GM21786 (cell line): ENCODE results near the gene TMEM269.
A peak's percentile ranks its signal among the peaks of the same experiment; 100 is the strongest.

ENCODE experiments used
- ATAC-seq: cut with Tn5 transposase; IDR thresholded peaks from one replicate; pipeline ENCODE4 v1.9.1; 2021; ENCODE audit not compliant: unreplicated experiment

TMEM269 gene

DNA sequence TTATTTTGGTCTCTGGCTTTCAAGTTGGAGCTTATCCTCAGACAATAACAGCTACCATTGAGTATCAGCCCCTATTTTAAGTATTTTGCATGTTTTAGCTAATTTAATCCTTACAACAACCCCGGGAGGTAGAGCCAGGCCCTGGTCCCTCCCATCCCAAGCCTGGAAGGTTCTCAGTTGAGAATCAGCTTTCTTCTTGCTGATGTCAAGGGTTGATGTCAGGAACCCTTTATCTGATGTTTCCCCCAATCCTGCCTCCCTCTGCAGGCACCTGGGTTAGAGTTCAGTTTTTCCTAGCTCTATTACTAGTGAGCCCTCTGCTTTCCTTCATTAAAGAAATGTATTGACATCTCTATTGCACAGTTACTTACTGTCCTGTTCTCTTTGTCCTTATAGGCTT lies 36.0 kb downstream of the TMEM269 start:
- ATAC-seq: no peak

DNA sequence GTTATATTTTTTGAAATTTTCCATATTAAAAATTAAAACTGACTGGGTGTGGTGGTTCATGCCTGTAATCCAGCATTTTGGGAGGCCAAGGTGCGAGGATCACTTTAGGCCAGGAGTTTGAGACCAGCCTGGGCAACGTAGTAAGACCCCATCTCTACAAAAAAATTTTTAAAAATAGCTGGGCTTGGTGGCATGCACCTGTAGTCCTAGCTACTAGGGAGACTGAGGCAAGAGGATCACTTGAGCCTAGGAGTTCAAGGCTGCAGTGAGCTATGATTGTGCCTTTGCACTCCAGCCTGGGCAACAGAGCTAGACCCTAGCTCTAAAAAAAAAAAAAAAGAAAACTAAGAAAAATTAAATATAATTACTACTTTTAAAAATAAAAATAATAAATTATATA lies 36.9 kb downstream of the TMEM269 start:
- ATAC-seq: no peak

DNA sequence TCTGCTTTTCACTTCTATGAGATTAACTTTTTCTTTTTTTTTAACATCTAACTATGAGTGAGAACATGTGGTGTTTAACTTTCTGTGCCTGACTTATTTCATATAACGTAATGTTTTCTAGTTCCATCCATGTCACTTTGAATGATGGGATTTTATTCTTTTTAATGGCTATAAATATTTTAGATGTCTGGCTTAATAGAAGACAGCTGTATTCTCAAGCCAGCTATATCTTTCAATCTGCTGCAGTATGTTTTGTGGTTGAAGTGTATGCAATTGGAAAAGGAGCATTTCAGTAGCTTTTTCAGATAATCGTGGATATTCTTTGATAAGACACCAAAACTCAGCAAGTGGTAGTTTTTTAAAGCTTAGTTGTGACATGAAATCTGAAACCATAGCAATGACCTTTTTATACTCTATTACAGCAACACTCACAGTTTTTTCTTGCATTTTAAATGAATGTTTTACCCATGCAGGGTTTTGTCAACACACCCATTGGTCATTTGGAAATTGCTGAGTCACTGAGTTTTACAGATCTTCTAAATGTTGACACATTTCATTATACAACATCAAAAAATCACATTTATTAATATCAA lies 38.1 kb downstream of the TMEM269 start:
- ATAC-seq: no peak

DNA sequence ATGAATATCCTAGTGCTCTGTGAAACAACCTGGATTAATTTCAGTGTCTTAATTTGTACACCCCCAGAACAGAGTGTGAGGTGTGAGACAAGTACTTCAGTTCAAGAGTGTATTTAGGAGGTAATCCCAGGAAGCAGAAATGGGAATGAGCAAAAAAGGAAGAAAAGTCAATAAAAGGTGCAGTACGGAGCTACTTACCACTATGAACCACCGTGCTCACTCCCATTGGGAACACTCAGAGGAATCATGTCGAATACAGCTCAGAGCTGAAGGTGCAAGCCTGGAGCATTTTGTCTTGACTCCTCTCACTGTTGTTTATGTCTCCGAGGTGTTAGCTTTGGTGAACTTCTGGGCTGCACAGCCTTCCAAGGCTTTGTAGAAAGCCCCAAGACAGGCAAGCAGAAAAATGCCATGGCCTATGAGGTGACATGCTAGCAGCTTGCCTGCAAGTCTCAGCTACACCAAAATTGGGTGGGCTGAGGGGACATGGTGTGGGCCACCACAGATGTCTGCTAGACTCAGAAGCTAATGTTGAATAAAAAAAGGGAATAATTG lies 39.8 kb downstream of the TMEM269 start:
- ATAC-seq: no peak

DNA sequence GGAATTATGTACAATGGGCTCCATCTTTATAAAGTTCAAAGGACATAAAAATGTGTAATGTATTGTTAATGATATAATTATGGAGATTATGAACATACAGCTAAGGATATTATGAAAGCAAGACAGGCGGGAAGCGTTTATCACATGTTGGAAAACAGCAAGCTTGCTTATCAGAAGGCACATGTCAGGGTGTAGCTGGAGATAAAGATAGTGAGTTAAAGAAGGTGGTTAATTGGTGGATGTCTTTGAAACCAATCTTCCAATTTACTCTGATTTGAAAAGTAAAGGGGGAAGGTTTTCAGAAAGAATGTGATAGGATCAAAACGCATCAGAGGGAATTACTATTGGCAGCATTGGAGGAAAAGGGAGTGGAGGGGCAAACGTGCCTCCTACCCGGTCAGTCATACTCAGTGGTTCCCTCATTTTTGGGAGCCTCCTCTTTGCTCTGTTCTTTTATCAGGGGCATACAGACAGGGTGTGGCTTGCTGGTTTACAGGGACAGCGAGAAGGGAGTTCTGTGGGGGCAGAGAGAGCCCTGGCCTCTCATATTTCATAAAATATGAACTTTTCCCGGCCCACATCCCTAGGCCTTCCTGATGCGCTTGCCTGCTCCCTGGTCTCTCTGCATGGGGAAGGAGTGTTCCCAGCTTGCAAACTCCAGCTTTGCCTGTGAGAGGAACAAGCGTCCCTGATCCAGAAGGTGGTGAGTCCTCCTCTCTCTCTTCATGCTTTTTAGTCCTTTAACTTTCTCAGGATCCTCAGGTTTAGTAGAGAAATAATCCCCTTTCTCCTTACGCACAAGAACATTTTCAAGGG lies 40.5 kb downstream of the TMEM269 start:
- ATAC-seq: no peak

DNA sequence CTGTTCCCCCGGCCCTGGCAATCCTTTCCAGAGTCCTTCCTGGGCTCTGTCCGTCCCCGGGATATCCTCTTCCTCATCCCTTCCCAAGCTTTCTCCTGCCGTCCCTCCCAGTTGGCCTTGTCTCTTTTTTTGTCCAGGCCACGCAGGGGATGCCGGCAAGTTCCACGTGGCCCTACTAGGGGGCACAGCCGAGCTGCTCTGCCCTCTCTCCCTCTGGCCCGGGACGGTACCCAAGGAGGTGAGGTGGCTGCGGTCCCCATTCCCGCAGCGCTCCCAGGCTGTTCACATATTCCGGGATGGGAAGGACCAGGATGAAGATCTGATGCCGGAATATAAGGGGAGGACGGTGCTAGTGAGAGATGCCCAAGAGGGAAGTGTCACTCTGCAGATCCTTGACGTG lies 45.8 kb downstream of the TMEM269 start:
- ATAC-seq: no peak

DNA sequence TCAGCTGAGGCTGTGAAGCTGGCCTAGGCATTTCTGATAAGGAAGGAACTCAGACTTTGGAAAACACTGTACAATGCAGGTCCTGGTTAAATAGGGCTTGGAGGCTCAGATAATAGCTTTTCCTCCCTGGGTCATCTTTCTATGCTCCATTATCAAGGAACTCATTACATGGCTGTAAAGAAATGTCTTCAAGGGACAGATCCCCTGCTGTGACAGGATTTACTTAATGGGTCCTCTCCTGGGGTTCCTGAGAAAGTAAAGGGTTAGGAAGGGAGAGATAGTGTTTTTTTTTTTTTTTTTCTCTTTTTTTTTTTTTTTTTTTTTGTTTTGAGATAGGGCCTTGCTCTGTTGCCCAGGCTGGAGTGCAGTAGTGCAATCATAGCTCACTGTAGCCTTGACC lies 46.5 kb downstream of the TMEM269 start:
- no peak for ATAC-seq

DNA sequence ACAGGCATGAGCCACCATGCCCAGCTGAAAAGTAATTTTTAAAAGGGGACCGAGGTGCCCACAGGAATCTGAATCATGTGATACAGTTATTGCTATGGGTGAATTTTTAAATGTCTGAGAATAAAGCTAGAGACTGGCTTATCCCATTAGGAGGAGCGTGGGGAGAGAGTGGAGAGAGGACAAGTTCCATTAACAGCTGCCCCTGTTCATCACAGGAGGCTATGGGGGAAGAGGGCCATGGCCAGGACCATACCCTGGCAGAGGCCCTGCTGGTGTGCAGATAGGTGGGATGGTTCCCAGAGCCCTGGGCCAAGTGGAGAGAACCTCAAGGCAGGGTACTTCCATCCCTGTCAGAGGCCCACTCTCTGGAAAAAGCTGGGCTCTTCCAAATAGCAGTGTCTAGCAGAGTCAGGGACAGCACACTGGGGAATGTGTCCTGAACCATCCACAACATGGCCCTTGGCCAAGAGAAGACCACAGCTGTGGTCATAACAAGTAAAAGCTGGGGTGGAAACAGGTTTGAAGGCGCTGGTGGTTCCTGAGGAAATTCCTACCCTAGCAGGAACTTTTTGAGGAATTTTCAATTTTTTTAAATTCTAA lies 48.0 kb downstream of the TMEM269 start:
- no peak for ATAC-seq

DNA sequence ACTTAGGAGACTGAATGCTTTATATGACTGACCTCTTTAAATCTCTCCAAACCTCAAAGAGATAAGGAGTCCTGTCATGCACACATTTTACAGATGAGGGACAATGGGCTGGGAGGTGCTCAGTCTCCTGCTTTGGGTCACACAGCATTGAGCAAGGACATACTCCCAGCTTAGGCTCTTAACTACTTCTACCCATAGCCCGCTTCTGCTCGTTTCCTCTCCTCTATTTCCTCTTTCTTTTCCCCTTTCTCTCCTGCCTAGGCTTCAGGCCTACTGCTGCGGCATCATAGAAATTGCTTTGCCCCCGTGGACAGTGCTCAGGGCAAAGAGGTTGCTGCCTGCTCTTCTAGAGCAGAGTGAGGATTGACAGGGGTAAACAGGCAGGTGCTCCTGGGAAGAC lies 49.2 kb downstream of the TMEM269 start:
- ATAC-seq: no peak

DNA sequence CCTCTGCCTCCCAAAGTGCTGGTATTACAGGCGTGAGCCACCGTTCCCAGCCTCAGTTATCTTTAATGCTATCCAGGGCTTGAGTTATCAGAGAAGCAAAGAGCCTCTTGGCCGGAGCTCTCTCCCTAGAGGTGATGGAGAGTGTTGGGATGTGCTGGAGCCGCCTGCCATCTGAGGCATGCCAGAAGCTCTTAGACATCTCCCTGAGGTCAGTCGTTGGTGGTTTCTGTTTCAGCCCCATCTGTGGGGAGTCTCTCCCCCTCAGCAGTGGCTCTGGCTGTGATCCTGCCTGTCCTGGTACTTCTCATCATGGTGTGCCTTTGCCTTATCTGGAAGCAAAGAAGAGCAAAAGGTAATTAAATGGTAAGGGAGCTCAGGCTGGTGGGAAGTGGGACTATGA lies 50.0 kb downstream of the TMEM269 start:
- no peak for ATAC-seq

DNA sequence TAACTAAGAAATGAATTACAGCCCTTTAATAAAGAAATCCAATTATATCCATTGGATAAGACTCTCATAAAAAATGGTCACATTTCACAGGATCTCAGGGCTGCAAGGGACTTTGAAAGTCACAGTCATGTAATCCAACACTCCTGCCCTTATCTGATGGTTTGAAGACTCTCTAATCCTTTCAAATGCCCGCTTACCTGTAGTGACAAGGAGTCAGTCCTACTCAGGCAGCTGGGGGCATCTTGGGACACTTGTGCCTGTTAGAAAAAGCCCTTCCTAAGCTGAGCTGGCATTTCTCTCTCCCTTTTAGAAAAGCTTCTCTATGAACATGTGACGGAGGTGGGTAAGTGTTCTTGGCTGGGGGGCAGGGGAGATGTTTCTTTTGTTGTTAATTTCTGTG lies 50.6 kb downstream of the TMEM269 start:
- ATAC-seq: no peak

DNA sequence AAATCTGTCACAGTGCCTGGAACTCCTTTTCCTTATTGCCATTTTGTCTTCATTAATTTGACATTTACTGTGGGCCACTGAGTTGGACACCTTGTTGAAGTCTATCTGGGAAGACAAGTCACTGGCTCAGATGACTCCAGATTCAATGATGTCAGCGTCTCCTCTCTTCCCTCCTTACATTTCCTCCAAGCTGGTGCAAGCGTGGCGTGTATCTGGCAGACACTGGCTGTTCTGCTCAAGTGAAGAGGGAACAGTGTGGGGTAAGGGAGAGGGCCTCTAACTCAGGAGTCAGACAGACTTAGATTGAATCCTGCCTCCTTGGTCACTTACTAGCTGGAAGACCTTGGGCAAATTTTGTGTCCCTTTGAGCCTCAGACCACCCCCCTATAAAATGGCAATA lies 52.9 kb downstream of the TMEM269 start:
- ATAC-seq: no peak

DNA sequence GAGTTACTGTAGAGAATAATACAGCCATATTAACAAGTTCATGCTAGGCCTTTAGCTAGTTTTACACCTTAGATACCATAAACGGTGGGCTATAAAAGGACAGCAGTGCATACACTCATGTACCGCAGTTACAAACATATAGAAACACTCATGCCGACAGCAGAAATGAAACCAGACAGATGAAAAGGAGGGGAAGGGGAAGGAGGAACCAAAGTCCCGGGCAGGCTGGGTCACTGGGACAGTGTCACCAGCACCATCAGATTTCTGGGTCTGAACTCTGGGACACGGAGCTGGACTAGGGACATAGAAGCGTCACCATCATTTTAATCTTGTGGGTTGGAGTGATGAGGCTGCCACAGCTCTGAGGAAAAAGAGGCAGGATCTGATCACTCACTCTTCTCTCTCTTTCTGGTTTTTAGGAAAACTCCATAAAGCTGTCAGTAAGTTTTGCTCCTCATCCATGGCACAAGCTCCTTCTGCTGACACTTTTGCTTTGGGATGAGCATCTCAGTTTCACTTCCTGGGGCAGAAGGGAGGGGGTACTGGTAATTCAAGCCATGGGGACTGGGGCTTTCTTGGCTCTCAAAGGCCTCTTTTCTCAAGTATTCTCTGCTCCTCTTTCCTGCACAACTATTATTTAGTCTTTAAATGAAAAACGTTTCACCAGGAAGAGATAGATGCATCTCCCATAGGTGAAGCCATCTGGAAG lies 53.8 kb downstream of the TMEM269 start:
- no peak for ATAC-seq

DNA sequence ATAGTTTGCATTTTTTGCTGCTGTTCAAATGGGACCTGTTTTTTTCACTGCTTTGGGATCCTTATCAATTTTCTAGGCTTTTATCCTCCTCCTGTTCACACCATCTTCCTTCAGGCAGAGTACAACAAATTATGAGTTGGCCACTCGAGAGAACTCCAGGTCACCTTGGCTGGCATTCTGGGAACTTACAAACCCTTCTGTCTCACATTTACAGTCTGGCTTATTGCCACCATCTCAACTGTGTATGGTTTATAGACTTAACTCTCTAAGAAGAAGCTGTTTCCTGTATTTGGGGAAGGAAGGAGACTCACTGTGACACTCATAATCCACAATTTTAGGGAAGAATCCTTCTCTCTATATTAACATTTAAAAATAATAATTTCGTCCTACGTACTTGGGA lies 56.2 kb downstream of the TMEM269 start:
- ATAC-seq: no peak

DNA sequence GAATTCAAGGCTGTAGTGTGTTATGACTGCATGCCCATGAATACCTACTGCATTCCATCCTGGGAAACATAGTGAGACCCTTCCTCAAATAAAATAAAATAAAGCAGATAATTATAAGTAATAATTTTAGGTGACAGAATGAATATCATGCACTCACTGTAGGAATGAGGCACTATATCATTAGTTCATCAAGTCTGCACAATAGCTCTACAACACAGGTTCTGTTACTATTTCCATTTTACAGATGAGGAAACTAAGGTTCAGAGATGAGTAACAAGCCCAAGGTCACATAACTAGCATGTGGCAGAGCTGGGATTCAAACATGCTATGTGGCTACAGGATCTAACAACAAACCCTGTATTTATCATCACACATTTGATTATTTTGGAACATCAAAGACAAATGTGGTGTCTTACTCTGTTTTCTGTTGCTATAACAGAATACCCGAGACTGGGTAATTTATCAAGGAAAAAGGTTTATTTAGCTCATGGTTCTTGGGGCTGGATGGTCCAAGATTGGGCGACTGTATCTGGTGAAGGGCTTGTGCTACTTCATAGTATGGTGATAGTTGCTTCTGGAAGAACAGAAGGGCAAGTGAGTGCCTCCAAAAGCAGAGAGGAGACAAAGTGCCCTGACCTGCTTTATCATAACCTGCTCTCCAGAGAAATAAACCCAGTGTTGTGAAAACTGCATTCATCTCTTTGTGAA lies 56.8 kb downstream of the TMEM269 start:
- ATAC-seq: no peak

DNA sequence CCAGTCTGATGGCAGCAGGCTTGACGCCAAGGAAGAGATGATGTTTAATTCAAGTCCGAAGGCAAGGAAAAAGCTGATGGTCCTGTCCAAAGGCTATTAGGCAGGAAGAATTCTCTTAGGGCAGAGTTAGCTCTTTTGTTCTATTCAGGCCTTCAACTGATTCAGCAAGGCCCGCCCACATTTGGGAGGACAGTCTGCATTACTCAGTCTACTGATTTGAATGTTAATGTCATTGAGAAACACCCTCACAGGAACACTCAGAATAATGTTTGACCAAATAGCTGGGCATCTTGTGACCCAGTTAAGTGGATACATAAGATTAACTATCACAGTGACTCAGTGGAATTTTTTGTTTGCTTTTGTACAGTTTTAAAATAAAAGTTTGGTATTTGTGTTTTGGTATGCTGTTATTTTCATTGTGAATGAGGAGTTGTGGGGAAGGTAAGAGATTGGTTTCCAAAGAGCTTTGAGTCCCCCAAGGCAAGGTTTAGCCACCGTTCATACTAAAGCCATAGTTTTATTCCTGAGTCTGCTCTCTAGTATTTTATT lies 59.9 kb downstream of the TMEM269 start:
- no peak for ATAC-seq

DNA sequence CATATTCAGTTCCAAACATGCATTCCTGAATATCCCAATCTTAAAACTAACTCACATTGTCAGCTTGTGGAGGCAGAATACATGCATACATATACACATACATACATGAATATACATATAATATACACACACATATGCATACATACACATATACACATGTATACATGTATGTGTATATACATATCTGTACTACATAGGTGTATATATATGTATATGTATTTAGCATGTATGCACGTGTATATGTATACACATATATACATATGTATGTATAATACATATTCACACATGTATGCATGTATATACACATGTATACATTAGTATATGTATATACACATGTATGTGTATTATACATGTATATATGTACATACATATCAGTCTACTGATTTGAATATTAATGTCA lies 60.4 kb downstream of the TMEM269 start:
- ATAC-seq: no peak

DNA sequence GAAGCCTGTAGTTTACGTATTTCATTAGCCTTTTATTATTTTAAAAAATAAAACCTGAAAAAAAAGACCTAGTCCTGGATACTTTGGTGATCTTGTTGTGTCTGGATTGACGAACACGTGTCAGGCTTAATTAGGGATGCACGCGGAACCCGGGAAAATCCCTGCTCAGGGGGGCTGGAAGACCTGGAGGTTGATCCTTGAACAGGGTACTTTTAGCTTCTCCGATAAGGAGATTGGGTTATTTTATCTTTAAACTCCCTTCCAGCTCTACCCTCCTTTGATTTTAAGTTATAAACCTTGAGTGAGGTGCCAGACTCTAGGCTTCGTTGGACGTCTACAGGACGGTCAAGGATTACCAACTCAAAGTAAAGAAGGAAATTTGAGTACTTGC lies 61.1 kb downstream of the TMEM269 start:
- ATAC-seq: peak; percentile 4

DNA sequence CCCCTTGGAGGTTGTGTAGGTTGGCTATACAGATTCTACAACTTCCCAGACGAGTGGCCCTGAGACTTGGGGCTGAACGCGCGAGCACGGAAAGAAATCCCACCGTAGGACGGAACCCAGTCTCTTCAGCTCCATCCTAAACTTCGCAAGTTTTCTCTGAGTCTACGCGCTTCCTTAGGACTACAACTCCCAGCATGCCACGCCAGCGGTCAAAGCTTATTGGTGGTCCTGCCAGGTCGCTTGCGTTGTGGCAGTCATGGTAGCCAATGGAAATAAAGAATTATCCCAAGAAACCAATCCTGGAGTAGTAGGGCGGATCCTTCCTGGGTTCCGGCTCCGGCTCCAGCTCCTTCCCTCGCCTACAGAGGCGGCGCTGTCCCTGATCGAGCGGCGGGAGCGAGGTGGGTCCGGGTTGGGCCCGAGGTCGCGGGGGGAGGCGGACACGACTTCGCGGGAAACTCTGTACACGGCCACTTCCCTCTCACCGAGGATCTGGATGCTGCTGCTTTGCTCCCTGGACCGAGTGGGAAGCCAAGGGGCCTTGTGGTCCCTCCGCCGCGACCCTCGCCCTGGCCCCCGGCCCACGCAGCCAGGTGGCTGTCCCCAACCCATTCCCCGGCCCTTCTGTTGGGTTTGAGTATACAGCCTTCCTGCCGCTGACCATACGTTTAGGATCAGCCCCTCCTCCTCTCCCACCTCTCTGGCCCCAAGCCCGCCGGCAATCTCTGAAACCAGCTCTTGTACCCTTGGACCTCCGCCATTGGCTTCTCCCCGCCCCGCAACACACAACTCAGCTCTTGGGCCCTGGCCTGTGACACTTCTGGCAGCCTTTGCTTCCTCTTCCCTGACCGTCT lies 61.7 kb downstream of the TMEM269 start, which contains the start of gene ZNF691:
TSS of gene ZNF691 (plus strand) at position 357 of the 854 bp plus-strand sequence. CDS start 3,046 bp downstream, outside the sequence.
- ATAC-seq: peak; percentile 94
